Heart left ventricle (tissue), 16 donors: ENCODE measurements around the gene ZBTB7C. TPM values are rescaled to one million over a fixed set of nuclear protein-coding genes. Genes with fewer than 3 reads are reported as not detected.

Experiments
- ATAC-seq, 4 donors: fragments of 200-7000 bp; cut with Tn5 transposase; one replicate each; pipeline ENCODE4 v1.9.1; 2020 to 2022; ENCODE audit warnings: moderate library complexity in 4 of 4, mild to moderate bottlenecking in 3 of 4, moderate number of reproducible peaks in 1 of 4
- DNase-seq, 5 donors: peaks; one replicate each; pipeline ENCODE4 v3.0.0-alpha.2; 2020
- H3K27ac ChIP-seq, 12 donors: fragments of 200-600 bp; sonication (generic) in 4 of 12; one replicate each; pipeline versions ENCODE4 v1.5.0 to v1.8.0; 2016 to 2022; ENCODE audit warnings: mild to moderate bottlenecking in 2 of 12
- H3K27me3 ChIP-seq, 9 donors: fragments of 200-600 bp; sonication (generic) in 2 of 9; one replicate each; pipeline versions ENCODE4 v1.5.1 to v1.8.0; 2016 to 2022; ENCODE audit warnings: mild to moderate bottlenecking in 3 of 9
- H3K36me3 ChIP-seq, 9 donors: fragments of 200-600 bp; sonication (generic) in 2 of 9; one replicate each; pipeline versions ENCODE4 v1.5.0 to v1.8.0; 2018 to 2022; ENCODE audit warnings: mild to moderate bottlenecking in 2 of 9
- H3K4me1 ChIP-seq, 12 donors: fragments of 200-600 bp; sonication (generic) in 4 of 12; one replicate each; pipeline versions ENCODE4 v1.5.0 to v1.8.0; 2016 to 2022; ENCODE audit warnings: mild to moderate bottlenecking in 3 of 12
- H3K4me3 ChIP-seq, 12 donors: fragments of 200-600 bp; sonication (generic) in 4 of 12; one replicate each; pipeline versions ENCODE4 v1.5.0 to v1.8.0; 2017 to 2022; ENCODE audit warnings: mild to moderate bottlenecking in 9 of 12, moderate library complexity in 4 of 12
- H3K9me3 ChIP-seq, 12 donors: fragments of 200-600 bp; sonication (generic) in 4 of 12; one replicate each; pipeline versions ENCODE4 v1.5.0 to v1.8.0; 2016 to 2022; ENCODE audit warnings: mild to moderate bottlenecking in 1 of 12
- CTCF ChIP-seq, 12 donors: fragments of 200-600 bp; sonication (generic) in 4 of 12; IDR thresholded peaks; one replicate each; pipeline versions ENCODE4 v1.5.0 to v1.8.0; 2018 to 2022; ENCODE audit warnings: antibody characterized with exemption in 12 of 12, mild to moderate bottlenecking in 5 of 12
- POLR2A ChIP-seq, 2 donors: fragments of 450-650 bp; IDR thresholded peaks; one replicate each; pipeline ENCODE4 v1.6.1; 2017; ENCODE audit warnings: antibody characterized with exemption in 2 of 2, mild to moderate bottlenecking in 2 of 2, moderate library complexity in 2 of 2
- WGBS, 4 donors: extraction: QIAGEN DNeasy Blood & Tissue Kit in 2 of 4; methylation state at CpG; one replicate each; pipeline versions ENCODE4 v1.1.5 to v1.1.7; 2013 to 2018; 5-methylcytosine and 5-hydroxymethylcytosine counted together
- intact Hi-C, 10 donors: fragments of 100-400 bp; cut with DNase I; formaldehyde crosslinking; loops; one replicate each; pipeline versions ENCODE4 v1.11.1 to v1.14.2; 2022
- polyA plus RNA-seq, 2 donors: library from polyadenylated mRNA; stranded (reverse); fragments of 200-250 nt; gene quantifications; one replicate each; pipeline ENCODE4 v1.2.3, GENCODE V29; 2013
- total RNA-seq, 9 donors: library from RNA; depleted of rRNA in 2 of 9; stranded (reverse); fragments of >200 nt in 2 of 9; fragmentation: NEBNext Ultra II Directional in 3 of 9; extraction: Animal tissue kit (Norgen Biotek cat#: 25700) in 3 of 9; gene quantifications; one replicate each; pipeline versions ENCODE4 v1.1.0 to v1.2.4, GENCODE V29; 2016 to 2023
- donor health status: ischemic (EF 13 %, LVEDD 7.1; RV severe dilation, severe dysfunction).
- donor health status: healthy with polysubstance abuse.
- donor health status: DM: no; HTN: yes; CAD: no.
- donor health status: DM: no; HTN: no; CAD: no.
- donor health status: ischemic (EF 25% LVEDD 6.9; RV normal size, moderate dysfunction).
- donor health status: ischemic (EF 25% LVEDD 5.7; RV mildly dilated, moderate dysfunction).
- donor health status: healthy.
- donor health status: DM: yes; HTN: yes; CAD: no.
- donor health status: ischemic (EF 35%, LVEDD 5.7; RV mildly dilated, moderate dysfunction).
- donor health status: nonischemic (EF 11% LVEDD 7.7; RV severe dilation, severe dysfunction).
- donor health status: DM: yes; HTN: yes; CAD: no.
- donor health status: PGD.
- donor health status: ischemic (EF 29% LVEDD 5.4; RV normal size, mild dysfunction).
- donor health status: nonischemic (EF 23%, LVEDD 6.1; RV moderate dilation, normal function).

Gene ZBTB7C
- total and polyA plus RNA-seq, 11 donors = 0.68 to 7.5 (median 2.3) TPM

DNA sequence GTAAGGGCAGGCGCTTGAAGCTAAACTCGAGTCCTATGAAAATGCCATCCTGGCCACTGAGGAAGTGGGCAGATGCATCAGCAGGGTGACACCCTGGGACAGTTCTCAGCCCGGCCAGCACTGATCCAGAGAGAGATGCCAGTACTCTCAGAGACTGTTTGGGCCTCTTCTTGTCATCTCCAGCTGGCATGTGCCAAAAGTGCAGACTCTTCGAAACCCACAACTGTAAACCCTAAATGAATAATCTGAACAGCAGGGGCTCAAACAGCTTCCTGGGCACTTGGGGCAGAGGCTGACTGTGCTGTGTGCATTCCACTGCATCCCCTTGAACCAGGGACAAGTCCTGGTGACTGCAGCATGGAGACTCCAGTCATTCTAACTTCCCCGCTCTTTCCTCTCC, 274.6 kb downstream of the ZBTB7C start:
- 94 to 99% (median 97%) methylated on average over 5 of the region's 5 CpGs for WGBS, 4 donors
- TF ChIP-seq CTCF (IDR thresholded peaks at IDR 0.05) = no peak
- TF ChIP-seq POLR2A (IDR thresholded peaks at IDR 0.05) = no peak
- Histone ChIP-seq H3K36me3 (no peaks in the 10 kb centered on the region), H3K4me1 (peaks cover 0 to 24% (median 9%) of the 10 kb centered on the region in 12 donors), H3K9me3 (no peaks in the 10 kb centered on the region), H3K4me3 (no peak overlapping the region), H3K27ac (no peak overlapping the region), H3K27me3 (peaks cover 0 to 29% (median 4%) of the 10 kb centered on the region in 9 donors)
- DNase-seq (no peak), ATAC-seq (no peak)
- intact Hi-C loops = loop anchor here in 2 of 10 donors (5.0 kb wide), 2 partner anchors 83 to 97 kb away; no protein-coding TSS in a partner anchor

DNA sequence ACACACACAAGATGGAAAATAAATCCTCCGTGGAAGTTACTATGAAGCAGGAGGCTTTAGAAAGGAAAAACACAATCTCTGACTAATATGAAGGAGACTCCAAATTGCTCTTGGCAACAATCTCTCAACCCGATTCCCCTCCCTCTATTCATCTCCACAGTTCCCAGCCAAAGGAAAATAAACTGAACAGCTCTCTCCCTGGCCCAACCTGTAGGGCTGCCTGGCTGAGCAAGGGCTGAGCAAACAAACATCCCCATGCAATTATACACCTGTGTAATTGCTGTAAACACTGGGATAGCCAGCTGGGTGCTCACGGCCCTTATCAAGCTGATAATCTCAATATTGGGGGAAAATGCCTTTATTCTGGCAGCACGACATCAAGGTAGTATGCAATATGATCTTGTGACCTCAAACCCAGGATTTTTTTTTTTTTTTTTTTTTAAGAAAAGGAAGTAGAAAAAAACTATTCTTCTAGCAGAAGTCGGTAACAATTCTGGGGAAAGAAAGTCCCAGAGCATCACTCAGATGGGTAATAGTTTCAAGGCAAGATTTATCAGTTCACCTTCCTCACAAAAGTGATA, 275.4 kb downstream of the ZBTB7C start:
- peak in 2 of 4 donors; percentile 8 to 37 for ATAC-seq
- Histone ChIP-seq H3K27me3 (peaks cover 0 to 29% (median 4%) of the 10 kb centered on the region in 9 donors), H3K4me3 (no peak overlapping the region), H3K9me3 (no peaks in the 10 kb centered on the region), H3K36me3 (no peaks in the 10 kb centered on the region), H3K4me1 (peaks cover 0 to 18% (median 6%) of the 10 kb centered on the region in 12 donors), H3K27ac (no peak overlapping the region)
- intact Hi-C loops = no loop called here
- WGBS, 4 donors = 54 to 66% (median 57%) methylated on average over 5 of the region's 5 CpGs
- TF ChIP-seq CTCF (IDR thresholded peaks at IDR 0.05) = no peak
- TF ChIP-seq POLR2A (IDR thresholded peaks at IDR 0.05) = no peak
- DNase-seq = no peak

GRCh38 chr18:48132797-48133655, 276.2 kb downstream of the ZBTB7C start:
- Histone ChIP-seq H3K27ac (no peak overlapping the region), H3K4me1 (peaks cover 0 to 18% (median 6%) of the 10 kb centered on the region in 12 donors), H3K9me3 (no peaks in the 10 kb centered on the region), H3K4me3 (no peak overlapping the region), H3K27me3 (peaks cover 0 to 29% (median 4%) of the 10 kb centered on the region in 9 donors), H3K36me3 (no peaks in the 10 kb centered on the region)
- 81 to 89% (median 86%) methylated on average over 6 of the region's 6 CpGs for WGBS, 4 donors
- no peak for TF ChIP-seq CTCF (IDR thresholded peaks at IDR 0.05)
- no peak for TF ChIP-seq POLR2A (IDR thresholded peaks at IDR 0.05)
- intact Hi-C loops = no loop called here
- no peak for ATAC-seq
- no peak for DNase-seq

GRCh38 chr18:48131042-48131441, 278.1 kb downstream of the ZBTB7C start:
- DNase-seq = peak in 1 of 5 donors; percentile 28
- Histone ChIP-seq H3K27ac (no peak overlapping the region), H3K27me3 (peaks cover 0 to 12% (median 0%) of the 10 kb centered on the region in 9 donors), H3K36me3 (no peaks in the 10 kb centered on the region), H3K9me3 (no peaks in the 10 kb centered on the region), H3K4me1 (peaks cover 0 to 10% (median under 1%) of the 10 kb centered on the region in 12 donors), H3K4me3 (no peak overlapping the region)
- ATAC-seq = no peak
- WGBS, 4 donors = 96 to 98% (median 98%) methylated on average over 9 of the region's 9 CpGs
- intact Hi-C loops = no loop called here
- TF ChIP-seq POLR2A (IDR thresholded peaks at IDR 0.05) (no peak), CTCF (IDR thresholded peaks at IDR 0.05) (no peak)
